GM18951 (cell line): ENCODE data around the gene ARRB1.
"Not testable (repeated sequence)": the region's sequence is repeated elsewhere in the genome, so short reads cannot be mapped to it uniquely, and the experiment has no call there.

Experiments
- POLR2A ChIP-seq: IDR thresholded peaks from 4 replicates; pipeline ENCODE4 v1.6.1; 2011; ENCODE audit warnings: mild to moderate bottlenecking; ENCODE audit not compliant: insufficient read length, insufficient read depth; ENCODE audit errors: extremely low read depth
- in situ Hi-C: fragments of 300-500 bp; cut with MboI; formaldehyde crosslinking; loops from one replicate; pipeline ENCODE4 v1.12.0; 2022; ENCODE audit warnings: low sequenced_read_pairs, mixed read lengths, inconsistent platforms; ENCODE audit not compliant: unreplicated experiment

The ARRB1 gene

DNA sequence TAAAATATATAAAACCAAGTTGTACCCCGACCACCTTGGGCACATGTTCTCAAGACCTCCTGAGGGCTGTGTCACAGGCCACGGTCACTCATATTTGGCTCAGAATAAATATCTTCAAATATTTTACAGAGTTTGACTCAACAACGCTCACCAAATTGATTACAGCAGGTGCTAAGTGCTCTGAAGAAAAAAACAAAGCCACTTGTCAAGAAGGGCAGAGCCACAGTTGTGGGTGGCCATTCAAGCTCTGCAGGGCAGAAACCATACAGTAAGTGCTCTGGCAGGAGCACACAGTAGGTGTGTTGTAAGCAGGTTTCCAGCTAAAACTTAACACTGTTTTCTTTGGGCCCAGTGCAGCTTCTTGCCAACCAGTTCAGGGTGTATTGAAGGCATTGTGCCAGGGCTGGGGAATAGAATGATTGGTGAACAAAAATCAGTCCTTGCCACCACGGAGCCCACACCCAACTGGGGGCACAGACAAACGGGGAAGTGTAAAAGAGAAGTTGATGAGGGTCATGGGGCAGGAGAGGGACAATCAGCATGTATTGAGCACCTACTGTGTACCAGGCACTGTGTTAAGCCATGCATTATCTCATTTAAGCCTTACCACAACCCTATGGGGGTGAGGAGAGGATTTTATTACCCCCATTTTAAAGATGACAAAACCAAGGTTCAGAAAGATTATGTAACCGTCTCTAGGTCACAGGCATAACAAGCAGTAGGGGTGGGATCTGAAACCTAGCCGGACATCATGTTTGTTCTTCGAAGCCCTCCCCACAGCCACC is 18.2 kb downstream of the ARRB1 start:
- TF ChIP-seq POLR2A, result no peak
- in situ Hi-C loops, result no loop called here

DNA sequence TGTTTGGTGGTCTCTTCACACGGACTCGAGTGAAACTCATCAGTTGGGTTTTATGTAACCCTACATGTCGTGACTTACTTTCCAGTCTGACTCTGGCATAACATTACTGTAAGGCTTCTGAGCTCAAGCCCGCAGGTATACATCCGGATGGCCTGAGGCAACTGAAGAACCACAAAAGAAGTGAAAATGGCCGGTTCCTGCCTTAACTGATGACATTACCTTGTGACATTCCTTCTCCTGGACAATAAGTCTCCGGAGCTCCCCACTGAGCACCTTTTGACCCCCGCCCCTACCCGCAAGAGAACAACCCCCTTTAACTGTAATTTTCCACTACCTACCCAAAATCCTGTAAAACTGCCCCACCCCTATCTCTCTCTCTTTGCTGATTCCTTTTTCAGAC is 19.7 kb downstream of the ARRB1 start:
- in situ Hi-C loops, result not testable (repeated sequence)

DNA sequence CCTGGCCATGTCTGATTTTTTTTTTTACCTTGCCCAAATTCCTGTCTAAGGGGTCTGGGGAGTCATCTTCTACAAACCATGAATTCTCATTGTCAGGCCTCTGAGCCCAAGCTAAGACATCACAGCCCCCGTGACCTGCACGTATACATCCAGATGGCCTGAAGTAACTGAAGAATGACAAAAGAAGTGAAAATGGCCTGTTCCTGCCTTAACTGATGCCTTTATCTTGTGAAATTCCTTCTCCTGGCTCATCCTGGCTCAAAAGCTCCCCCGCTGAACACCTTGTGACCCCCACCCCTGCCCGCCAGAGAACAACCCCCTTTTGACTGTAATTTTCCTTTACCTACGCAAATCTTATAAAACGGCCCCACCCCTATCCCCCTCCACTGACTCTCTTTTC is 20.2 kb downstream of the ARRB1 start:
- in situ Hi-C loops, result not testable (repeated sequence)

DNA sequence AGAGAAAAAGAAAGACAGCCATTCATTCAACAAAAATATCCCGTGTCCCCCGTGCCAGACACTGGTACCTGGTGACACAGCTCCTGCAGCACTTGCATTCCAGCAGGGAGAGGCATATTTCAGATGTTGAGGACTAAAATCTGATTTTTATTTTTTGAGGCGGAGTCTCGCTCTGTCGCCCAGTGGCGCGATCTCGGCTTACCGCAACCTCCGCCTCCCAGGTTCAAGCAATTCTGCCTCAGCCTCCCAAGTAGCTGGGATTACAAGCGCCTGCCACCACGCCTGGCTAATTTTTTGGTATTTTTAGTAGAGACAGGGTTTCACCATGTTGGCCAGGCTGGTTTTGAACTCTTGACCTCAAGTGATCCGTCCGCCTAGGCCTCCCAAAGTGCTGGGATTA is 20.6 kb downstream of the ARRB1 start:
- in situ Hi-C loops, result not testable (repeated sequence)

DNA sequence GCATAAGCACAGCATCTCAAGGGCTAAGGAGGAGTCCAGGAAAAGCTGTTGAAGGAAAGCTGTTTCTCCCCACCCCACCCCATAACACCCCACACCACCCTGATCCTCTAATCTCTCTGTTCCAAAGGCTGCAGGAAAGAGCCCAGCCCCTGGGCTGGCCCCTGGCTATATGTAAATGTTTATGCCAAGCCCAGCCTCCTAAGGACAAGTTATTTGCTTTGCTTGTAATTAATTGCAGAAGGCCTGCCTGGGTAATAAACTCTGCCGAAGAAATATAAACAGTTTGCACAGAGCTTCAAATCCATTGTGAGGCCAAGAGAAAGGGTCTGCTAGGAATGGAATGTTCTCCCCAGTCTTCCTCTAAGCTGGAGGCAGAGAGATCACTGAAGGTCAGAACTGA is 21.2 kb downstream of the ARRB1 start:
- no peak for TF ChIP-seq POLR2A
- in situ Hi-C loops, result no loop called here

DNA sequence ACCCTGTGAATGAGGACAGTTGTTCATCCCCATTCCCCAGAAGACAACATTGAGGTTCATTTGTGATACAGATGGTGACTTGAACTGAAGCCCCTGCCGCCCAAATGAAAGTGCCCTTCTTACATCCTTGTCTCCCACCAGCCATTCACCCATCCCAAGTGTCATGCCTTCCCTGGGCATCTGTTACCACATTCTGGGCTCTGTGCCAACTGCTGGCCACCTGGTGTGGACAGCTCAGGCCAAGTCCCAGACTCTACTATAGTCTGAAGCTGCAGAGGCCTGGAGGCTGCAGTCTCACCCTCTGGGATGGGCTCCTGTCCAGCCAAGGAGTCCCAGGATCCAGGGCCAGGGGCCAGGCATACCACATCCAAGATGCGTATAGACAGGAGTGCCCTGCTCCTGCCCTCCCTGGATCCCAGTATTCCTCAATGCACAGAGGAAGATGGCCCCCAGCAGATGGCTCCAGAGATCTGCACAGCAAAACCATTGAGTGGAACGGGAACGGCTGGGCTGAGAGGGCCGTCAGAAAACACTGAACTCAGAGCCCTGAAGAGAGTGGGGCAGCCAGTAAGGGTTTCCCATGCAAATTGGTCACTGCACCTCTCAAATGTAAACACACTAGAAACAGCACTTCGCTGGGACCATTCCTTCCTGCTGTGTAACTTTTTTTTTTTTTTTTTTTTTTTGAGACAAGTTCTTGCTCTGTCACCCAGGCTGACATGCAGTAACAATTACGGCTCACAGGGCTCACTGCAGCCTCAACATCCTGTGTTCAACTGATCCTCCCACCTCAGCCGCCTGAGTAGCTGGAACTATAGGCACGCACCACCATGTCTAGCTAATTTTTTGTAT is 22.8 kb downstream of the ARRB1 start:
- in situ Hi-C loops, result no loop called here
- no peak for TF ChIP-seq POLR2A

DNA sequence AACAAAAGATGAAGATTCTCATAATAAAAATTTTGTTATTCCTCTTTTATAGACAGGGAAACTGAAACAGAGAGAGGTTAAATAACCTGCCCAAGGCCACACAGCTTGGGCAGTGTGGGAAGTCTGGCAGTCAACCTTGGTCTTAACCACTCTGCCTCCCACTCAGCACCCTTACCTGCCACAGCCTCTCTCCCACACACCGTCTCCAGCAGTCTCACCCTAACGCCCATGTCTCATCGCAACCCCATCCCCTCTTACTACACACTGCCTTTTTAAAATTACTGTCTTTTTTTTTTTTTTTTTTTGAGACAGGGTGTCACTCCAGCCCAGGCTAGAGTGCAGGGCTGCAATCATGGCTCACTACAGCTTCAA is 25.0 kb downstream of the ARRB1 start:
- no peak for TF ChIP-seq POLR2A
- in situ Hi-C loops, result no loop called here

DNA sequence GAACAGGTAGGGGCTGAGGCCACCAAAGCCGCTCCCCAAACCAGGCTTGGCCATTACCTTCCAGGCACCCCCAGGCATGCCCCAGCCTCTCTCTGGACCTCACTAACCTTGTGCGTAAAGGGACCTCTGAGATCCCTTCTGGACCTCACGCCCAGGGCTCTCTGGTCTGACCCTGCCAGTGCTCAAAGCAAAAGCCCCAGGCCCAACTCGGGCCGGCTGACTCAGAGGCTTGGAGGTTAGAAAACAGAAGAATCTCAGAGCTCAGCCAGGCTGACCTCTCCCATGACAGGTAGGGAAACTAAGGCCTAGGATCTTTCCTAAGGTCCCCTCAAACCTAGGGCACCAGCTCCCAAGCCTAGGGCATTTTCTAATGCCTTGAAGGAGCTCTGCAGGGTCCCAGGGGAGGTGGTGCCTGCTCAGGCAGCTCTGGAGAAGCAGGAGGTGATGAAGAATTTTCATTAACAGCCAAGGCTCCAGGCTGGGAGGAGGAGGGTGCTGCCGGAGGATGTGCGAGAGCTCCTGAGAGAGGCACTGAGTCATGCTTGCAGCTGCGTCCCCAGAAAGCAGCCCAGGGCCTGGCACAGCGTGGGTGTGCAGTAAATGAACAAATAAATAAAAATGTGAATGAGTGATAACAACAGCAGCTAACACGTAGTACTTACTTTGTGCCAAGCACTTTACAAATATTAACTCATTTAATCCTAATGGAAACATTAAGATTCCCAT is 25.6 kb downstream of the ARRB1 start:
- TF ChIP-seq POLR2A, result no peak
- in situ Hi-C loops, result no loop called here

DNA sequence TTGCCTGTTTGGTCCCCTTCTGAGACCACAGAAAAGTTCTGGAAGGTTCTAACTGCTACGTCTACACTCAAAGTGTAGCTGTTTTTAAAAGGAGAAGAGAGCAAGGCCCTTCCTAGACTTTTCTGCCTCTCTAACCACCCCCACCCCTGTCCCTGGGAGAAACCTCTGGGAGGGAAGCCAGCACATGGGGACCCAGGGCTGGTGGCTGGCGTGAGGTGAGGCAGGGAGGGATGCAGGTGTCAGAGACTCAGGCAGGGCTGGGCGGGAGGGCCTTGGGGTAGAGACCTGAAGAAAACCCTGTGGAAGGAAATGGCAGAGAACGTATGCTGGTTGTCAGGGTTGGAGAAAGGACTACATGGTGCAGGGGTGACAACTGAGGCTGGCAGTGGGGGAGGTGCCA is 26.7 kb downstream of the ARRB1 start:
- in situ Hi-C loops, result no loop called here
- TF ChIP-seq POLR2A, result no peak

DNA sequence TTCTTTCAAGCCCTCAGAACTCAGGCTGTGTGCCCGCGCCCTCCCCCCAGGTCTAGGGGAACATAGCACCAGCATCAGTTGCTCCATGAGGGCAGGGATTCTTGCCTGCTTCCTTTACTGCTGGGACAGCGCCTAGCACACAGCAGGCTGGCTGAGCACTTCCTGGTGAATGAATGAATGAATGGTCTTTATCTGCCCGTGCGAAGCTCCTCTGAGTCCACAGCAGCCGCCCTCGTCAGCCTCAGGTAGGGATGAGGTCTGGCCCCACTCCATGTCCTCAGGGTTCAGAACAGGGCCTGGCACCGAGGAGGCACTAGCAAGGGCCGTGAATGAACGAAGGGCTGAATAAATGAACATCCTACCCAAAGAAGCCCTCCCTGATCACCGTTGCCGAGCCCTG is 27.3 kb downstream of the ARRB1 start:
- in situ Hi-C loops, result no loop called here
- TF ChIP-seq POLR2A, result no peak

DNA sequence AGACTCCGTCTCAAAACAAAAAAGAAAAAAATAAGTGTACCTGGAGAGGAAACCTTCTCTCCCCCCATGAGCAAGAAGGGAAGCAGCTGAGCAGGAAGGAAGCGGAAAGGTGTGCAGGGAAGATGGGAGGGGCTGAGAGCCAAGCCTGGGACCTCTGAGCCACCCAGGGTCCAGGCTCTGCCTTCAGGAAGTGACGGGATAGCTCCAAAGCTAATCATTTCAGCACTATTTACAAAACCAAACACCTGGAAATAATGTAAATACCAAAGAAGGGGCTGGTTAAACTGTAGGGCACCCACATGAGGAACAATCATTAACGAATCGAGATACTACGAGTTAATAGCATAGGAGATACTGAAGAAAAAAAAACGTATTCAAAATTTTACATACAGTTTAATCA is 27.9 kb downstream of the ARRB1 start:
- in situ Hi-C loops, result no loop called here

DNA sequence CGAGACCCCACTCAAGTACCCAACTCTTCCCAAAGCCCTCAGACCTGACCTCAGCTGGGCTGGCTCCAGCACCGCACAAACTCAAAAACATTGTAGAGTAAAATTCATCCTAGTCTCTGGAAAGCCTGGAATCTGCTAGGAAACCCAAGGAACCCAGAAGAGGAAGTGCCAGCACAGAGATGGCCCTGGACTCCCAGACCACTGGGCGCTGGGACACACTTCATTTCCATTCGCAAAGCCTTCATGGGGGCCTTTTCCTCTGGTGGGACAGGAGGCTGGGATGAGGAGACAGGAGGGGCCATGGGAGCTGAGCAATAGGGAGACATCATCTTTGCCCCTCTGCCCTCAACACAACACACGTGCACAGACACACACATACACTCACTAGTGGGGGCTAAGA is 30.8 kb downstream of the ARRB1 start:
- TF ChIP-seq POLR2A, result no peak
- in situ Hi-C loops, result no loop called here

More for the DNA sequence above, 27.9 kb downstream of the ARRB1 start:
- TF ChIP-seq POLR2A, result no peak

DNA sequence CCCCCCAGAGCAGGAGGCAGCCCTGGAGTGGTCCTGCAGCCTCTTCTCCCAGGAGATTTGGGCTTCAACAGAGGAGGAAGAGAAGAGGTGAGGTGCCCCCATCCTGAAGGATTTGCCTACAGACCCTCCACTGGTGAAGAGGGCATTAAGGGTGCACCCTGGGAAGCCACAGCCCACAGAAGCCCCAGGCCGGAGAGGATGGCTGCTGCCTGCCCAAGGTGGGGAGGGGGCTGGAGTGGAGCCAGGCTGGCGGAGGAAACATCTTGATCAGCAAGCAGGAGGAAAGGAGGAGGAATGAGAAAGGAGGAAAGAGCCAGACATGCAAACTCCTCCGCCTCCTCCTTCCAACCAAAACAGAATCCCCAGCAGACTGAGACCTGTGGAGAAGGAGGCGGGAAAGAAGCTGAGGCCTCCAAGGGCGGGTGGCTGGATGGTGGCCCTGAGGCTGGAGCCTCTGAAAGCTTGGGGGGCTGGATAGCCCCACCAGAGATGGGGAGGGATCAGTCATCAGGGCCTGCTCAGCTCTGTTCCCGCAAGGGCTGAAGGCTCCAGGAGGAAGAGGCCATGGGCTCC is 31.3 kb downstream of the ARRB1 start:
- in situ Hi-C loops, result no loop called here

More for the DNA sequence above, 31.3 kb downstream of the ARRB1 start:
- no peak for TF ChIP-seq POLR2A
